Gastrocnemius medialis (tissue), 4 donors: ENCODE measurements around the gene ITIH4. TPM values are rescaled to one million over a fixed set of nuclear protein-coding genes. Genes with fewer than 3 reads are reported as not detected.

Experiments used
- ATAC-seq, 2 donors: fragments of 150-250 bp; one replicate each; pipeline ENCODE4 v1.9.1; 2016
- DNase-seq, 2 donors: peaks; one replicate each; pipeline ENCODE4 v3.0.0-alpha.2; 2019
- H3K27ac ChIP-seq, 4 donors: fragments of 200-600 bp; sonication (generic); 1 replicate in 1 of 4; 2 replicates in 3 of 4; pipeline ENCODE4 v1.5.1; 2016 to 2018; ENCODE audit warnings: mild to moderate bottlenecking in 2 of 4, moderate library complexity in 1 of 4
- H3K27me3 ChIP-seq, 3 donors: fragments of 200-600 bp; sonication (generic) in 2 of 3; 1 replicate in 1 of 3; 2 replicates in 2 of 3; pipeline versions ENCODE4 v1.5.1 to v1.6.0; 2016 to 2019; ENCODE audit warnings: mild to moderate bottlenecking in 1 of 3, moderate library complexity in 1 of 3
- H3K36me3 ChIP-seq, 2 donors: fragments of 200-600 bp; sonication (generic) in 1 of 2; one replicate each; pipeline ENCODE4 v1.5.1; 2017 to 2018
- H3K4me1 ChIP-seq, 2 donors: fragments of 200-600 bp; sonication (generic) in 1 of 2; one replicate each; pipeline ENCODE4 v1.5.1; 2016 to 2017; ENCODE audit warnings: mild to moderate bottlenecking in 2 of 2
- H3K4me3 ChIP-seq, 4 donors: fragments of 200-600 bp; sonication (generic) in 3 of 4; 1 replicate in 1 of 4; 2 replicates in 3 of 4; pipeline ENCODE4 v1.5.1; 2016 to 2019; ENCODE audit warnings: mild to moderate bottlenecking in 2 of 4
- H3K9me3 ChIP-seq, 3 donors: fragments of 200-600 bp; sonication (generic) in 2 of 3; 1 replicate in 1 of 3; 2 replicates in 2 of 3; pipeline ENCODE4 v1.5.1; 2016 to 2019
- POLR2A ChIP-seq, 2 donors: fragments of 450-650 bp; IDR thresholded peaks; one replicate each; pipeline ENCODE4 v1.6.1; 2017; ENCODE audit warnings: antibody characterized with exemption in 2 of 2, mild to moderate bottlenecking in 2 of 2, moderate library complexity in 2 of 2
- in situ Hi-C, 4 donors: fragments of 200-750 bp; cut with MboI; loops; one replicate each; pipeline versions ENCODE4 v1.15.0 to v1.8.0; 2017; ENCODE audit warnings: low sequenced_read_pairs in 4 of 4
- intact Hi-C: fragments of 100-400 bp; cut with DNase I; formaldehyde crosslinking; loops from one replicate; pipeline ENCODE4 v1.15.1; 2023; ENCODE audit warnings: low total_unique reads
- total RNA-seq, 4 donors: library from RNA; depleted of rRNA; stranded (reverse); fragments of >200 nt; gene quantifications; one replicate each; pipeline versions ENCODE4 v1.1.0 to v1.2.3, GENCODE V29; 2016
- TF ChIP-seq, protein P1 (sequence below), 5 experiments: fragments of 450-650 bp in 3 of 5; fragments of 200-600 bp in 2 of 5; sonication (generic) in 2 of 5; IDR thresholded peaks in 4 of 5; conservative IDR thresholded peaks in 1 of 5; 1 replicate in 4 of 5; 2 replicates in 1 of 5; pipeline ENCODE4 v1.5.1; 2016 to 2019; ENCODE audit warnings: antibody characterized with exemption in 5 of 5, mild to moderate bottlenecking in 3 of 5, moderate library complexity in 3 of 5

The ITIH4 gene
- total RNA-seq, 4 donors from 2014 or later: 3.5 to 20.4 (median 12.7) TPM

DNA sequence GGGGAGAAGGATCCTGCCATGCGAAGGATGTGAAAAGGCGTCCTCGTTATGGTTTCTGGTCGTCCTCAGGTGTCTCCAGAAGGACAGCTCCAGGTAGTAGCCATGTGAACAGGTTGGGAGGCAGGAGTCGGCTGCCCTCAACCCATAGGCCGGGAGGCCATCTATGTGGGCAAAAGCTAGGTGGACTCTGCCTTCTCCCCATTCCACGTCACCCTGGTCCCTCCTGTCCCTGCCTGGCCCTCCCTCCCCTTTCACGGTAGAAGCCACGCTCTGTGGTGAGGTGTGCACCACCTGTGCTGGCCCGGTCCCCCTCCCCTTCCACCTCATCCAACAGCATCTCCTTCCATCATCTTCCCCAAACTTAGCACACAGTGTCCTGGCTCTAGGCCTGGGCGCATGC is 19.5 kb downstream of the ITIH4 start:
- TF ChIP-seq POLR2A (IDR thresholded peaks at IDR 0.05): no peak
- TF ChIP-seq, protein P1, sequence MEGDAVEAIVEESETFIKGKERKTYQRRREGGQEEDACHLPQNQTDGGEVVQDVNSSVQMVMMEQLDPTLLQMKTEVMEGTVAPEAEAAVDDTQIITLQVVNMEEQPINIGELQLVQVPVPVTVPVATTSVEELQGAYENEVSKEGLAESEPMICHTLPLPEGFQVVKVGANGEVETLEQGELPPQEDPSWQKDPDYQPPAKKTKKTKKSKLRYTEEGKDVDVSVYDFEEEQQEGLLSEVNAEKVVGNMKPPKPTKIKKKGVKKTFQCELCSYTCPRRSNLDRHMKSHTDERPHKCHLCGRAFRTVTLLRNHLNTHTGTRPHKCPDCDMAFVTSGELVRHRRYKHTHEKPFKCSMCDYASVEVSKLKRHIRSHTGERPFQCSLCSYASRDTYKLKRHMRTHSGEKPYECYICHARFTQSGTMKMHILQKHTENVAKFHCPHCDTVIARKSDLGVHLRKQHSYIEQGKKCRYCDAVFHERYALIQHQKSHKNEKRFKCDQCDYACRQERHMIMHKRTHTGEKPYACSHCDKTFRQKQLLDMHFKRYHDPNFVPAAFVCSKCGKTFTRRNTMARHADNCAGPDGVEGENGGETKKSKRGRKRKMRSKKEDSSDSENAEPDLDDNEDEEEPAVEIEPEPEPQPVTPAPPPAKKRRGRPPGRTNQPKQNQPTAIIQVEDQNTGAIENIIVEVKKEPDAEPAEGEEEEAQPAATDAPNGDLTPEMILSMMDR (IDR thresholded peaks at IDR 0.05 in 4 of 5, conservative IDR thresholded peaks at IDR 0.05 in 1 of 5): no peak
- peak; percentile 14 to 41 for ATAC-seq
- in situ Hi-C loops: no loop called here
- intact Hi-C loops: no loop called here
- Histone ChIP-seq H3K27me3 (no peaks in the 10 kb centered on the region), H3K4me3 (no peak overlapping the region), H3K36me3 (peaks cover 0 to 22% of the 10 kb centered on the region in 2 donors), H3K4me1 (peaks cover 0 to 3% of the 10 kb centered on the region in 2 donors), H3K9me3 (no peaks in the 10 kb centered on the region), H3K27ac (peak overlapping the region in 2 of 4 donors; percentile 9 to 16)
- no peak for DNase-seq

DNA sequence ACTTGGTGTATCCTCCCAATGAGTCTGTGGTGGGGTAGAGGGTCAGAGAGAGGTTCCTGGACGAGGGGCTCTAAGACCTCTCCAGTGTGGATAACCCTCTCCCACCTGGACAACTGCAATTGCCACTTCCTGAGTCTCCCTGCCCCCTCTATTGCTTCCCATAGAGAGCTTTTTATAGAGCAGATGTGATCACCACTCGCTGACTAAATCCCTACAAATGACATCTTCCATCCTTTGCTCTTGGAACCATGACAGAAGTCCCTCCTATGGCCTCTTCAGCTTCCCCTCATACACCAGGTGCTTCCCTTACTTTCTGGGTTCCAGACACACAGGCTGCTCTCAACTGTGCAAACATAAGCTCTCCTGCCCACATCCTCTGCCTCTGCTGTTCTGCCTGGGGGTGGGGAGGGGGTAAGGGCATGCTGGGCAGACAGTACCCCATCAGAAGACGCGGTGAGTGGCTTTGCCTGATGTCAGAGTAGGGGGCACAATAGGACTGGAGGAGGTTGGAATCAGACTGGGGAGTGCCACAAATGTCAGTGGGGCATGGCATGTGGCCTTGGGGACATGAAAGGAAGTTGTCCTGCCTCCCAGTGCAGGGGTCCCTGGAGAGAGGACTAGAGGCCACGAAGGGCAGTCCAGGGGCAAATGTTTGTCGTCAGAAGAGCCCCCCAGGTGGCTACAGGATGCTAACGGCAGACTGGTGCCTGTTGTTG is 20.7 kb downstream of the ITIH4 start:
- TF ChIP-seq, protein P1 (IDR thresholded peaks at IDR 0.05 in 4 of 5, conservative IDR thresholded peaks at IDR 0.05 in 1 of 5): no peak
- no peak for TF ChIP-seq POLR2A (IDR thresholded peaks at IDR 0.05)
- ATAC-seq (no peak), DNase-seq (no peak)
- in situ Hi-C loops (no loop called here), intact Hi-C loops (no loop called here)
- no peaks in the 10 kb centered on the region for H3K27me3 ChIP-seq
- no peak overlapping the region for H3K27ac ChIP-seq
- H3K4me3 ChIP-seq: no peak overlapping the region
- no peaks in the 10 kb centered on the region for H3K9me3 ChIP-seq
- H3K36me3 ChIP-seq: peaks cover 0 to 18% of the 10 kb centered on the region in 2 donors
- H3K4me1 ChIP-seq: peaks cover 0 to 3% of the 10 kb centered on the region in 2 donors

DNA sequence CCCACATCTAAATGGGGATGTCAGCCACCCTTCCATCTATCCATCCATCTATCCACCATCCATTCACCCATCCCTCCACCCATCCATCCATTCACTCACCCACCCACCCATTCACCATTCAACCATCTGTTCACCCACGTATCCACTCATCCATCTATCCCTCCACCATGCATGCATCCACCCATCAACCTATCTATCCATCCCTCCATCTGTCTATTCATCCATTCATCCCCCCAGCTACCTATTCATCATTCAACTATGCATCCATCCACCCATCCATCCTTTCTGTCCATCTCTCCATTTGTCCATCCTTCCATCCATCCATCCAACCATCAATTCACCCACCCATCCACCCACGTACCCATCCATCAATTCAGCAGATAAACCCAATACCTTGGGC is 21.3 kb downstream of the ITIH4 start:
- peaks cover 0 to 3% of the 10 kb centered on the region in 2 donors for H3K4me1 ChIP-seq
- in situ Hi-C loops: no loop called here
- TF ChIP-seq POLR2A (IDR thresholded peaks at IDR 0.05): no peak
- TF ChIP-seq, protein P1 (IDR thresholded peaks at IDR 0.05 in 4 of 5, conservative IDR thresholded peaks at IDR 0.05 in 1 of 5): no peak
- no peak overlapping the region for H3K4me3 ChIP-seq
- intact Hi-C loops: no loop called here
- H3K9me3 ChIP-seq: no peaks in the 10 kb centered on the region
- DNase-seq (no peak), ATAC-seq (no peak)
- peaks cover 0 to 11% of the 10 kb centered on the region in 2 donors for H3K36me3 ChIP-seq
- no peaks in the 10 kb centered on the region for H3K27me3 ChIP-seq
- H3K27ac ChIP-seq: no peak overlapping the region

DNA sequence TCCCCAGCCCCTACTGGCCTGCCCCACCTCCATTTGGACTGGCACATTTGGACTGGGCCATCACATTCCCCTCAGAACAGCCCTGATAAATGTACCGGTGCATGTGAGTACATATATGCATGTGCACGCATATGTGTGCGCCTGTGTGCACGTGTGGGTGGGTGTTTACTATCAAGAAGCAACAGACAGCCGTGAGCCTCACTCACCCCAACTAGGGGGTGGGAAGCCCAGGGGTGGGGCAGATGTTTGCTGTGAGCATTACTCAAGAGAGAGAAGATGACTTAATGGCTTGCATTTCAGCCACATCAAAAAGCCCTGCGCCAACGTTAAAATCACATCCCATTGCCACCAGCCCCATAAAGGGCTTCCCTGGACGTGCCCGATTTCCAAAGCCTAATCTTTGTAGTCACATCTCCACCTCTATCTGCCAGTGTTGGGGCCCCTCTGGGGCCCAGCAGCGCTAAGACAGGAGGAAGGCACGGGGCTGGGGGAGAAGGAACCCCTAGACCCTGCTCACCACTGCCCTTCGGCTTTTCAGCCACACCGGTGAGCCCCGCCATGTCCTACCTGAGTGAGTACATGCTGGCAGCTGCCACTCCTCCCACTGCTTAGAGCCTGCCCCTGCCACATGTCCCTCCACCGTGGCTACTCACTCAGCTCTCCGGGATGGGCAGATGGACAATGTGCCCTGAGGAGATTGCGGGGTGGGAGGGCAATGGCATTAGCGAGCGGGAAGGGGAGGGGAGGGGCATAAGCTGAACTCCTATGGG is 25.0 kb downstream of the ITIH4 start:
- intact Hi-C loops: no loop called here
- DNase-seq: no peak

More for the DNA sequence above, 25.0 kb downstream of the ITIH4 start:
- Histone ChIP-seq H3K4me3 (no peak overlapping the region), H3K4me1 (no peaks in the 10 kb centered on the region), H3K9me3 (no peaks in the 10 kb centered on the region), H3K27me3 (no peaks in the 10 kb centered on the region), H3K27ac (no peak overlapping the region), H3K36me3 (no peaks in the 10 kb centered on the region)
- no peak for TF ChIP-seq POLR2A (IDR thresholded peaks at IDR 0.05)
- TF ChIP-seq, protein P1 (IDR thresholded peaks at IDR 0.05 in 4 of 5, conservative IDR thresholded peaks at IDR 0.05 in 1 of 5): no peak
- ATAC-seq: no peak
- in situ Hi-C loops: no loop called here
